Liver (tissue), 9 donors: ENCODE data around the gene CYP4V2. TPM values are rescaled to one million over a fixed set of nuclear protein-coding genes. Genes with fewer than 3 reads are reported as not detected.

Experiments used
- DNase-seq: peaks from one replicate; pipeline ENCODE4 v3.0.0-alpha.2; 2017; ENCODE audit warnings: low spot score
- H3K27ac ChIP-seq, 2 donors: one replicate each; pipeline ENCODE4 v1.7.0; 2013; ENCODE audit warnings: inconsistent platforms in 2 of 2, low read length in 2 of 2, control low read depth in 1 of 2, low read depth in 1 of 2, mild to moderate bottlenecking in 1 of 2
- H3K27me3 ChIP-seq, 4 donors: one replicate each; pipeline versions ENCODE4 v1.6.1 to v1.7.0; 2013; ENCODE audit warnings: low read length in 3 of 4, inconsistent platforms in 1 of 4, mild to moderate bottlenecking in 1 of 4, moderate library complexity in 1 of 4; ENCODE audit not compliant: control insufficient read depth in 4 of 4, insufficient read depth in 4 of 4
- H3K36me3 ChIP-seq, 4 donors: one replicate each; pipeline versions ENCODE4 v1.6.1 to v1.7.0; 2013; ENCODE audit warnings: low read length in 3 of 4, mild to moderate bottlenecking in 3 of 4, low read depth in 1 of 4, moderate library complexity in 1 of 4; ENCODE audit not compliant: control insufficient read depth in 4 of 4, insufficient read depth in 3 of 4
- H3K4me1 ChIP-seq, 4 donors: one replicate each; pipeline versions ENCODE4 v1.6.1 to v1.7.0; 2013; ENCODE audit warnings: low read length in 3 of 4, mild to moderate bottlenecking in 3 of 4, moderate library complexity in 1 of 4; ENCODE audit not compliant: control insufficient read depth in 4 of 4, insufficient read depth in 4 of 4
- H3K4me3 ChIP-seq, 3 donors: one replicate each; pipeline versions ENCODE4 v1.6.1 to v1.7.0; 2013; ENCODE audit warnings: low read length in 3 of 3, control low read depth in 1 of 3, low read depth in 1 of 3, mild to moderate bottlenecking in 1 of 3
- H3K9ac ChIP-seq, 2 donors: one replicate each; pipeline ENCODE4 v1.7.0; 2013; ENCODE audit warnings: low read length in 2 of 2, mild to moderate bottlenecking in 2 of 2, moderate library complexity in 2 of 2, control low read depth in 1 of 2, low read depth in 1 of 2
- H3K9me3 ChIP-seq, 4 donors: one replicate each; pipeline versions ENCODE4 v1.6.1 to v1.7.0; 2013; ENCODE audit warnings: low read length in 3 of 4; ENCODE audit not compliant: control insufficient read depth in 4 of 4
- ATF3 ChIP-seq: IDR thresholded peaks from 2 replicates; pipeline ENCODE4 v1.6.1; 2016; ENCODE audit warnings: antibody characterized with exemption
- EGR1 ChIP-seq, 2 donors: IDR thresholded peaks; 2 replicates each; pipeline ENCODE4 v1.6.1; 2016 to 2018; ENCODE audit warnings: antibody characterized with exemption in 2 of 2, low read depth in 2 of 2
- FOXA1 ChIP-seq: IDR thresholded peaks from 2 replicates; pipeline ENCODE4 v1.6.1; 2016; ENCODE audit warnings: antibody characterized with exemption
- FOXA2 ChIP-seq: IDR thresholded peaks from 2 replicates; pipeline ENCODE4 v1.6.1; 2016; ENCODE audit warnings: antibody characterized with exemption
- HNF4A ChIP-seq, 2 donors: conservative IDR thresholded peaks; 2 replicates each; pipeline ENCODE4 v1.6.1; 2016; ENCODE audit warnings: antibody characterized with exemption in 2 of 2, mild to moderate bottlenecking in 2 of 2
- JUND ChIP-seq, 2 donors: IDR thresholded peaks; 2 replicates each; pipeline ENCODE4 v1.6.1; 2016; ENCODE audit warnings: antibody characterized with exemption in 2 of 2
- NR2F2 ChIP-seq: IDR thresholded peaks from 2 replicates; pipeline ENCODE4 v1.6.1; 2016; ENCODE audit warnings: antibody characterized with exemption
- RAD21 ChIP-seq, 2 donors: IDR thresholded peaks; 2 replicates each; pipeline ENCODE4 v1.6.1; 2016; ENCODE audit warnings: antibody characterized with exemption in 2 of 2, mild to moderate bottlenecking in 2 of 2
- RXRA ChIP-seq, 2 donors: IDR thresholded peaks; 2 replicates each; pipeline ENCODE4 v1.6.1; 2017 to 2018; ENCODE audit warnings: antibody characterized with exemption in 2 of 2, mild to moderate bottlenecking in 1 of 2
- SP1 ChIP-seq: IDR thresholded peaks from 2 replicates; pipeline ENCODE4 v1.6.1; 2018; ENCODE audit warnings: antibody characterized with exemption, mild to moderate bottlenecking
- YY1 ChIP-seq: IDR thresholded peaks from 2 replicates; pipeline ENCODE4 v1.6.1; 2016; ENCODE audit warnings: antibody characterized with exemption, mild to moderate bottlenecking
- WGBS: extraction: QIAGEN DNeasy Blood & Tissue Kit; methylation state at CpG from one replicate; pipeline ENCODE4 v1.1.7; 2013; 5-methylcytosine and 5-hydroxymethylcytosine counted together
- polyA plus RNA-seq, 2 donors: library from polyadenylated mRNA; stranded (reverse) in 1 of 2; unstranded in 1 of 2; fragments of 200-250 nt in 1 of 2; fragments of >200 nt in 1 of 2; fragmentation: Nextera tagmentation in 1 of 2; extraction: Ambion mirVana in 1 of 2; gene quantifications; one replicate each; pipeline versions ENCODE4 v1.2.1 to v1.2.3, GENCODE V29; 2013 to 2015
- total RNA-seq, 2 donors: library from RNA; depleted of rRNA; stranded (reverse); fragments of >200 nt; gene quantifications; one replicate each; pipeline ENCODE4 v1.2.3, GENCODE V29; 2014
- TF ChIP-seq, protein P1 (sequence below): IDR thresholded peaks from 2 replicates; pipeline ENCODE4 v1.6.1; 2016; ENCODE audit warnings: antibody characterized with exemption
- TF ChIP-seq, protein P2 (sequence below): fragments of 150-350 bp; IDR thresholded peaks from 2 replicates; pipeline ENCODE4 v1.5.1; 2017; ENCODE audit warnings: improper control_type of control experiment, low read depth, low read length; ENCODE audit not compliant: missing input control
- TF ChIP-seq, protein P3 (sequence below): IDR thresholded peaks from 2 replicates; pipeline ENCODE4 v1.6.1; 2016; ENCODE audit warnings: antibody characterized with exemption, mild to moderate bottlenecking
- TF ChIP-seq, protein P4 (sequence below): IDR thresholded peaks from 2 replicates; pipeline ENCODE4 v1.6.1; 2016; ENCODE audit warnings: antibody characterized with exemption
- donor health status: healthy.
- donor health status: healthy.
- donor health status: healthy.
- donor health status: healthy.
- donor health status: healthy.

CYP4V2 gene
- total and polyA plus RNA-seq, 4 donors, result 27.9 to 119 (median 35.1) TPM

DNA sequence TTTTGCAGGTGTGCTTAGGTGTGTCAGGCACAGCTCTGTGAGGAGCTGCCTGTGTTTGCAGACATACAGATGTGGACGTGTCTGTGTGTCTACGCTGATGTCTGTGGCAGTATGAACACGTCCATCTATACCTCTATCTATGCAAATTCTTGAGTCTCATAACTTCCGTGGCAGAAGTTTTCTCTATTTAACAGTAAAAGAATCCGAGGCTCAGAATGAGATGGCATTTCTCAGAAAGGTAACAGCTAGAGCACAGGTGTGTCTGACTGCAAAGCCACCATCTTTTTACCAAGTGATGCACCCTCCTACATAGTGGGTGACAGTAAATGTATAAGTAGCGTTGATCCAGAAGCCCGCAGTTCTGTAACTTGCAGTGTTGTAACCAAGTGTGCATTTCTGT is 39.9 kb upstream of the CYP4V2 start:
- no peak overlapping the region for H3K4me3 ChIP-seq
- DNase-seq, result no peak
- TF ChIP-seq HNF4A (conservative IDR thresholded peaks at IDR 0.05) (no peak), JUND (IDR thresholded peaks at IDR 0.05) (no peak), NR2F2 (no peak), FOXA1 (no peak), FOXA2 (no peak), SP1 (no peak), RXRA (IDR thresholded peaks at IDR 0.05) (no peak), ATF3 (no peak), YY1 (no peak)
- TF ChIP-seq, protein P1, sequence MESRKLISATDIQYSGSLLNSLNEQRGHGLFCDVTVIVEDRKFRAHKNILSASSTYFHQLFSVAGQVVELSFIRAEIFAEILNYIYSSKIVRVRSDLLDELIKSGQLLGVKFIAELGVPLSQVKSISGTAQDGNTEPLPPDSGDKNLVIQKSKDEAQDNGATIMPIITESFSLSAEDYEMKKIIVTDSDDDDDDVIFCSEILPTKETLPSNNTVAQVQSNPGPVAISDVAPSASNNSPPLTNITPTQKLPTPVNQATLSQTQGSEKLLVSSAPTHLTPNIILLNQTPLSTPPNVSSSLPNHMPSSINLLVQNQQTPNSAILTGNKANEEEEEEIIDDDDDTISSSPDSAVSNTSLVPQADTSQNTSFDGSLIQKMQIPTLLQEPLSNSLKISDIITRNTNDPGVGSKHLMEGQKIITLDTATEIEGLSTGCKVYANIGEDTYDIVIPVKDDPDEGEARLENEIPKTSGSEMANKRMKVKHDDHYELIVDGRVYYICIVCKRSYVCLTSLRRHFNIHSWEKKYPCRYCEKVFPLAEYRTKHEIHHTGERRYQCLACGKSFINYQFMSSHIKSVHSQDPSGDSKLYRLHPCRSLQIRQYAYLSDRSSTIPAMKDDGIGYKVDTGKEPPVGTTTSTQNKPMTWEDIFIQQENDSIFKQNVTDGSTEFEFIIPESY, result no peak
- TF ChIP-seq, protein P2, sequence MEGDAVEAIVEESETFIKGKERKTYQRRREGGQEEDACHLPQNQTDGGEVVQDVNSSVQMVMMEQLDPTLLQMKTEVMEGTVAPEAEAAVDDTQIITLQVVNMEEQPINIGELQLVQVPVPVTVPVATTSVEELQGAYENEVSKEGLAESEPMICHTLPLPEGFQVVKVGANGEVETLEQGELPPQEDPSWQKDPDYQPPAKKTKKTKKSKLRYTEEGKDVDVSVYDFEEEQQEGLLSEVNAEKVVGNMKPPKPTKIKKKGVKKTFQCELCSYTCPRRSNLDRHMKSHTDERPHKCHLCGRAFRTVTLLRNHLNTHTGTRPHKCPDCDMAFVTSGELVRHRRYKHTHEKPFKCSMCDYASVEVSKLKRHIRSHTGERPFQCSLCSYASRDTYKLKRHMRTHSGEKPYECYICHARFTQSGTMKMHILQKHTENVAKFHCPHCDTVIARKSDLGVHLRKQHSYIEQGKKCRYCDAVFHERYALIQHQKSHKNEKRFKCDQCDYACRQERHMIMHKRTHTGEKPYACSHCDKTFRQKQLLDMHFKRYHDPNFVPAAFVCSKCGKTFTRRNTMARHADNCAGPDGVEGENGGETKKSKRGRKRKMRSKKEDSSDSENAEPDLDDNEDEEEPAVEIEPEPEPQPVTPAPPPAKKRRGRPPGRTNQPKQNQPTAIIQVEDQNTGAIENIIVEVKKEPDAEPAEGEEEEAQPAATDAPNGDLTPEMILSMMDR, result no peak
- TF ChIP-seq, protein P3, sequence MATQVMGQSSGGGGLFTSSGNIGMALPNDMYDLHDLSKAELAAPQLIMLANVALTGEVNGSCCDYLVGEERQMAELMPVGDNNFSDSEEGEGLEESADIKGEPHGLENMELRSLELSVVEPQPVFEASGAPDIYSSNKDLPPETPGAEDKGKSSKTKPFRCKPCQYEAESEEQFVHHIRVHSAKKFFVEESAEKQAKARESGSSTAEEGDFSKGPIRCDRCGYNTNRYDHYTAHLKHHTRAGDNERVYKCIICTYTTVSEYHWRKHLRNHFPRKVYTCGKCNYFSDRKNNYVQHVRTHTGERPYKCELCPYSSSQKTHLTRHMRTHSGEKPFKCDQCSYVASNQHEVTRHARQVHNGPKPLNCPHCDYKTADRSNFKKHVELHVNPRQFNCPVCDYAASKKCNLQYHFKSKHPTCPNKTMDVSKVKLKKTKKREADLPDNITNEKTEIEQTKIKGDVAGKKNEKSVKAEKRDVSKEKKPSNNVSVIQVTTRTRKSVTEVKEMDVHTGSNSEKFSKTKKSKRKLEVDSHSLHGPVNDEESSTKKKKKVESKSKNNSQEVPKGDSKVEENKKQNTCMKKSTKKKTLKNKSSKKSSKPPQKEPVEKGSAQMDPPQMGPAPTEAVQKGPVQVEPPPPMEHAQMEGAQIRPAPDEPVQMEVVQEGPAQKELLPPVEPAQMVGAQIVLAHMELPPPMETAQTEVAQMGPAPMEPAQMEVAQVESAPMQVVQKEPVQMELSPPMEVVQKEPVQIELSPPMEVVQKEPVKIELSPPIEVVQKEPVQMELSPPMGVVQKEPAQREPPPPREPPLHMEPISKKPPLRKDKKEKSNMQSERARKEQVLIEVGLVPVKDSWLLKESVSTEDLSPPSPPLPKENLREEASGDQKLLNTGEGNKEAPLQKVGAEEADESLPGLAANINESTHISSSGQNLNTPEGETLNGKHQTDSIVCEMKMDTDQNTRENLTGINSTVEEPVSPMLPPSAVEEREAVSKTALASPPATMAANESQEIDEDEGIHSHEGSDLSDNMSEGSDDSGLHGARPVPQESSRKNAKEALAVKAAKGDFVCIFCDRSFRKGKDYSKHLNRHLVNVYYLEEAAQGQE, result no peak
- peaks cover 0 to 22% (median 12%) of the 10 kb centered on the region in 4 donors for H3K36me3 ChIP-seq
- WGBS, result 95% methylated on average over 7 of the region's 7 CpGs
- H3K4me1 ChIP-seq, result peaks cover 0 to 25% (median 12%) of the 10 kb centered on the region in 4 donors
- H3K27me3 ChIP-seq, result no peaks in the 10 kb centered on the region
- H3K9ac ChIP-seq, result no peak overlapping the region
- no peak overlapping the region for H3K27ac ChIP-seq
- no peaks in the 10 kb centered on the region for H3K9me3 ChIP-seq

GRCh38 chr4:186158021-186158813 is 33.1 kb upstream of the CYP4V2 start:
- Histone ChIP-seq H3K27me3 (no peaks in the 10 kb centered on the region), H3K9me3 (no peaks in the 10 kb centered on the region), H3K36me3 (peaks cover 5 to 32% (median 18%) of the 10 kb centered on the region in 4 donors), H3K4me1 (peaks cover 0 to 2% (median 0%) of the 10 kb centered on the region in 4 donors), H3K27ac (no peak overlapping the region), H3K4me3 (no peak overlapping the region), H3K9ac (no peak overlapping the region)
- WGBS, result 85% methylated on average over 17 of the region's 17 CpGs
- no peak for DNase-seq
- TF ChIP-seq, protein P1, result no peak
- TF ChIP-seq EGR1 (IDR thresholded peaks at IDR 0.05; ENCODE audit: low read depth in 2 of 2) (no peak), NR2F2 (no peak), SP1 (no peak), JUND (IDR thresholded peaks at IDR 0.05) (no peak), RAD21 (IDR thresholded peaks at IDR 0.05) (no peak), FOXA2 (no peak), FOXA1 (no peak)
- TF ChIP-seq, protein P4, sequence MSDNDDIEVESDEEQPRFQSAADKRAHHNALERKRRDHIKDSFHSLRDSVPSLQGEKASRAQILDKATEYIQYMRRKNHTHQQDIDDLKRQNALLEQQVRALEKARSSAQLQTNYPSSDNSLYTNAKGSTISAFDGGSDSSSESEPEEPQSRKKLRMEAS, result no peak
- TF ChIP-seq, protein P2, result no peak
